HG03039 (cell line): Measurements from ENCODE around the gene CAMTA2.

ENCODE experiments used
- ATAC-seq: cut with Tn5 transposase; IDR thresholded peaks from one replicate; pipeline ENCODE4 v1.9.1; 2021; ENCODE audit warnings: mild to moderate bottlenecking, moderate library complexity; ENCODE audit not compliant: unreplicated experiment

The CAMTA2 gene

GRCh38 chr17:4947411-4948165 is 39.9 kb downstream of the CAMTA2 start:
- ATAC-seq, result peak; percentile 12

- ATAC-seq, result no peak
These were observed 40.5 kb downstream of the CAMTA2 start for GRCh38 chr17:4947010-4947410.

- ATAC-seq, result no peak
These were observed 41.0 kb downstream of the CAMTA2 start for GRCh38 chr17:4946312-4946976.

- ATAC-seq, result no peak
These were observed 41.6 kb downstream of the CAMTA2 start for GRCh38 chr17:4945944-4946280.

- ATAC-seq, result no peak
These were observed 42.1 kb downstream of the CAMTA2 start for GRCh38 chr17:4945176-4945943.

GRCh38 chr17:4944554-4945175 is 42.8 kb downstream of the CAMTA2 start:
- no peak for ATAC-seq

GRCh38 chr17:4944163-4944553 is 43.3 kb downstream of the CAMTA2 start:
- ATAC-seq, result no peak

- no peak for ATAC-seq
These were observed 44.5 kb downstream of the CAMTA2 start for GRCh38 chr17:4942760-4943508.

GRCh38 chr17:4941319-4941610 is 46.2 kb downstream of the CAMTA2 start:
- ATAC-seq, result no peak

- ATAC-seq, result no peak
These were observed 46.7 kb downstream of the CAMTA2 start for GRCh38 chr17:4940555-4941318.

- ATAC-seq, result peak; percentile 51
These were observed 47.5 kb downstream of the CAMTA2 start, which contains the start of the genes RNF167 and SLC25A11 for GRCh38 chr17:4939796-4940554. RNF167 (plus strand) TSS chr17:4940268; CDS start chr17:4940910, 642 bp downstream. SLC25A11 (minus strand) TSS chr17:4940046; CDS start chr17:4939910, 136 bp downstream.

- ATAC-seq, result peak; percentile 4
These were observed 48.0 kb downstream of the CAMTA2 start for GRCh38 chr17:4939546-4939795.

- no peak for ATAC-seq
These were observed 48.6 kb downstream of the CAMTA2 start for GRCh38 chr17:4938688-4939545.

GRCh38 chr17:4938069-4938491 is 49.4 kb downstream of the CAMTA2 start:
- ATAC-seq, result no peak

- ATAC-seq, result no peak
These were observed 49.9 kb downstream of the CAMTA2 start for GRCh38 chr17:4937553-4937952.

- ATAC-seq, result no peak
These were observed 51.0 kb downstream of the CAMTA2 start for GRCh38 chr17:4936436-4936835.

GRCh38 chr17:4935650-4936049 is 51.8 kb downstream of the CAMTA2 start:
- no peak for ATAC-seq

- ATAC-seq, result no peak
These were observed 53.1 kb downstream of the CAMTA2 start for GRCh38 chr17:4934173-4934979.
